Epithelial cell of prostate (primary cell): ENCODE results near the gene NHS.
"Not testable (repeated sequence)": the region's sequence is repeated elsewhere in the genome, so short reads cannot be mapped to it uniquely, and the experiment has no call there.

Source experiments
- DNase-seq: peaks from one replicate; pipeline ENCODE4 v3.0.0-alpha.2; 2011; ENCODE audit warnings: low read depth, low spot score
- H3K27ac ChIP-seq: fragments of 450-650 bp; 2 replicates; pipeline ENCODE4 v1.5.1; 2017; ENCODE audit warnings: mild to moderate bottlenecking

NHS gene

GRCh38 chrX:17484592-17484991 lies 109.6 kb downstream of the NHS start:
- no peak overlapping the region for H3K27ac ChIP-seq
- no peak for DNase-seq

- no peak for DNase-seq
- no peak overlapping the region for H3K27ac ChIP-seq
Observed at GRCh38 chrX:17485391-17485790, 110.4 kb downstream of the NHS start.

GRCh38 chrX:17488036-17488435 lies 113.0 kb downstream of the NHS start:
- no peak for DNase-seq
- no peak overlapping the region for H3K27ac ChIP-seq

- no peak overlapping the region for H3K27ac ChIP-seq
- no peak for DNase-seq
Observed at GRCh38 chrX:17494216-17494615, 119.2 kb downstream of the NHS start.

GRCh38 chrX:17495052-17495451 lies 120.1 kb downstream of the NHS start:
- no peak overlapping the region for H3K27ac ChIP-seq
- no peak for DNase-seq

GRCh38 chrX:17496407-17496806 lies 121.4 kb downstream of the NHS start:
- DNase-seq, result no peak

GRCh38 chrX:17497193-17497592 lies 122.2 kb downstream of the NHS start:
- H3K27ac ChIP-seq, result no peak overlapping the region
- no peak for DNase-seq

More at GRCh38 chrX:17496407-17496806, 121.4 kb downstream of the NHS start:
- no peak overlapping the region for H3K27ac ChIP-seq

- DNase-seq, result no peak
- H3K27ac ChIP-seq, result no peak overlapping the region
Observed at GRCh38 chrX:17499512-17499911, 124.5 kb downstream of the NHS start.

GRCh38 chrX:17500145-17500579 lies 125.2 kb downstream of the NHS start:
- DNase-seq, result peak; percentile 22

GRCh38 chrX:17501746-17502145 lies 126.7 kb downstream of the NHS start:
- DNase-seq, result no peak
- H3K27ac ChIP-seq, result no peak overlapping the region

More at GRCh38 chrX:17500145-17500579, 125.2 kb downstream of the NHS start:
- no peak overlapping the region for H3K27ac ChIP-seq

- DNase-seq, result not testable (repeated sequence)
Observed at GRCh38 chrX:17506352-17506751, 131.4 kb downstream of the NHS start.

GRCh38 chrX:17511556-17511955 lies 136.6 kb downstream of the NHS start:
- DNase-seq, result no peak

More at GRCh38 chrX:17506352-17506751, 131.4 kb downstream of the NHS start:
- H3K27ac ChIP-seq, result not testable (repeated sequence)

GRCh38 chrX:17519358-17519757 lies 144.4 kb downstream of the NHS start:
- no peak for DNase-seq
- no peak overlapping the region for H3K27ac ChIP-seq

More at GRCh38 chrX:17511556-17511955, 136.6 kb downstream of the NHS start:
- H3K27ac ChIP-seq, result no peak overlapping the region

- no peak overlapping the region for H3K27ac ChIP-seq
- no peak for DNase-seq
Observed at GRCh38 chrX:17520016-17520615, 145.1 kb downstream of the NHS start.

- no peak overlapping the region for H3K27ac ChIP-seq
- no peak for DNase-seq
Observed at GRCh38 chrX:17521871-17522693, 147.1 kb downstream of the NHS start.

- no peak for DNase-seq
Observed at GRCh38 chrX:17525266-17525665, 150.3 kb downstream of the NHS start.

GRCh38 chrX:17525762-17526555 lies 151.0 kb downstream of the NHS start:
- H3K27ac ChIP-seq, result no peak overlapping the region
- DNase-seq, result no peak

More at GRCh38 chrX:17525266-17525665, 150.3 kb downstream of the NHS start:
- H3K27ac ChIP-seq, result no peak overlapping the region

GRCh38 chrX:17527135-17527701 lies 152.2 kb downstream of the NHS start:
- H3K27ac ChIP-seq, result no peak overlapping the region
- no peak for DNase-seq

- no peak for DNase-seq
- H3K27ac ChIP-seq, result no peak overlapping the region
Observed at GRCh38 chrX:17527922-17528321, 152.9 kb downstream of the NHS start.

- H3K27ac ChIP-seq, result no peak overlapping the region
- no peak for DNase-seq
Observed at GRCh38 chrX:17529151-17529745, 154.2 kb downstream of the NHS start.
